Breast epithelium (tissue), 3 donors: Measurements from ENCODE around the gene DDR1.

Source experiments
- CTCF ChIP-seq, 3 donors: fragments of 450-650 bp; IDR thresholded peaks; one replicate each; pipeline ENCODE4 v1.5.1; 2016 to 2017; ENCODE audit warnings: antibody characterized with exemption in 3 of 3, mild to moderate bottlenecking in 3 of 3, moderate library complexity in 3 of 3
- POLR2A ChIP-seq: fragments of 450-650 bp; IDR thresholded peaks from one replicate; pipeline ENCODE4 v1.6.1; 2016; ENCODE audit warnings: antibody characterized with exemption, mild to moderate bottlenecking, moderate library complexity
- POLR2AphosphoS5 ChIP-seq, 3 donors: sonication (generic); formaldehyde crosslinking; IDR thresholded peaks; one replicate each; pipeline ENCODE4 v1.6.1; 2017; ENCODE audit warnings: antibody characterized with exemption in 3 of 3

DNA sequence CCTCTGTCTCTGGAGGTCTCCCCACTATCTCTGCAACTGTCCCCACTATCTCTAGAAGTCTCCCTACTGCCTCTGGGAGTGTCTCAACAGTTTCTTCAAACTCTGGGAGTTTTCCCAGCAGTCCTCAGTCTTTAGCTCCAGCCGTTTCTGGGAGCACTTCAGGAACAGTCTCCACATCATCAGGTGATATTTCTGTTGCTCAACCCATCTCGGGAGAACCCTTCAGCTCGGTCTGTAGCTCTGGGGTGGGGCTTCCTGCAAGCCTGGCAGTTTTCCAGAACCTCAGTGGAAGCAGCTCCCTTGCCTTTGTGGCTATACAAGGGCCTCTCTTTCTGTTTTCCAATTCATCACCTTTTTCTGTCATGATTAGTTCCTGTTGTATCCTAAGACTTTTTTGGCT lies 50.7 kb downstream of the DDR1 start:
- TF ChIP-seq POLR2A (no peak), CTCF (IDR thresholded peaks at IDR 0.05) (no peak), POLR2AphosphoS5 (IDR thresholded peaks at IDR 0.05) (no peak)
